Tibial nerve (tissue), 4 donors: Measurements from ENCODE around the gene USP7. TPM values are rescaled to one million over a fixed set of nuclear protein-coding genes. Genes with fewer than 3 reads are reported as not detected.

Experiments used
- DNase-seq, 2 donors: peaks; one replicate each; pipeline ENCODE4 v3.0.0-alpha.2; 2019; ENCODE audit warnings: low spot score in 2 of 2
- H3K27ac ChIP-seq, 4 donors: fragments of 200-600 bp; sonication (generic) in 3 of 4; one replicate each; pipeline ENCODE4 v1.5.1; 2017 to 2019; ENCODE audit warnings: mild to moderate bottlenecking in 1 of 4
- H3K27me3 ChIP-seq, 2 donors: fragments of 200-600 bp; sonication (generic) in 1 of 2; one replicate each; pipeline versions ENCODE4 v1.5.1 to v1.6.0; 2017 to 2019
- H3K36me3 ChIP-seq, 3 donors: fragments of 200-600 bp; sonication (generic); one replicate each; pipeline ENCODE4 v1.5.1; 2018 to 2019
- H3K4me1 ChIP-seq, 4 donors: fragments of 200-600 bp; sonication (generic) in 3 of 4; one replicate each; pipeline ENCODE4 v1.5.1; 2017 to 2019
- H3K4me3 ChIP-seq, 4 donors: fragments of 200-600 bp; sonication (generic) in 3 of 4; one replicate each; pipeline ENCODE4 v1.5.1; 2017 to 2019; ENCODE audit warnings: mild to moderate bottlenecking in 1 of 4, moderate library complexity in 1 of 4
- H3K9me3 ChIP-seq, 4 donors: fragments of 200-600 bp; sonication (generic) in 3 of 4; one replicate each; pipeline ENCODE4 v1.5.1; 2017 to 2019
- EP300 ChIP-seq, 2 donors: sonication (generic); formaldehyde crosslinking; IDR thresholded peaks; one replicate each; pipeline ENCODE4 v1.6.1; 2017; ENCODE audit warnings: antibody characterized with exemption in 2 of 2, mild to moderate bottlenecking in 1 of 2
- POLR2A ChIP-seq, 2 donors: fragments of 450-650 bp; IDR thresholded peaks; one replicate each; pipeline ENCODE4 v1.6.1; 2017; ENCODE audit warnings: antibody characterized with exemption in 2 of 2, mild to moderate bottlenecking in 2 of 2, moderate library complexity in 2 of 2
- WGBS, 2 donors: methylation state at CpG; one replicate each; pipeline ENCODE4 v1.1.5; 2018; 5-methylcytosine and 5-hydroxymethylcytosine counted together
- total RNA-seq, 4 donors: library from RNA; depleted of rRNA; stranded (reverse); fragments of >200 nt; gene quantifications; one replicate each; pipeline ENCODE4 v1.1.0, GENCODE V29; 2016
- TF ChIP-seq, protein P1 (sequence below), 5 experiments: fragments of 200-600 bp in 3 of 5; fragments of 450-650 bp in 2 of 5; sonication (generic) in 3 of 5; IDR thresholded peaks; one replicate each; pipeline ENCODE4 v1.5.1; 2016 to 2019; ENCODE audit warnings: antibody characterized with exemption in 5 of 5, mild to moderate bottlenecking in 3 of 5, moderate library complexity in 2 of 5

The USP7 gene
- total RNA-seq, 4 donors from 2014 or later, result 83.4 to 114 (median 89.6) TPM

DNA sequence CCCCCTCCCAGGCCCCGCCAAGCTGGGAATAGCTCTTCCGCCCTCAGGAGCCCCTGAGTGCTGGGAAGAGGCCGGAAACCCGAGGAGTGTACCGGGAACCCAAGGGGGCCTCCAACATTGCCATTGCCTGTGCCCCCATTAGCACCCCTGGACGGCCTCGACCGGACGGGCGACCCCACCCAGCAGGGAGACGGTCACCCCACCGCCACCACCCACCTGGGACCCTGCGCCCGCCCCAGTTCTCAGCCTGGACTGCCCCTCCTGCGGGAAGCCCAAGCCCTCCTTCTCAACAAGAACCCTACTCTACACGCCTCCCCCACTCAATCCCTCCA is 96.9 kb downstream of the USP7 start:
- TF ChIP-seq EP300 (IDR thresholded peaks at IDR 0.05), result no peak
- TF ChIP-seq, protein P1, sequence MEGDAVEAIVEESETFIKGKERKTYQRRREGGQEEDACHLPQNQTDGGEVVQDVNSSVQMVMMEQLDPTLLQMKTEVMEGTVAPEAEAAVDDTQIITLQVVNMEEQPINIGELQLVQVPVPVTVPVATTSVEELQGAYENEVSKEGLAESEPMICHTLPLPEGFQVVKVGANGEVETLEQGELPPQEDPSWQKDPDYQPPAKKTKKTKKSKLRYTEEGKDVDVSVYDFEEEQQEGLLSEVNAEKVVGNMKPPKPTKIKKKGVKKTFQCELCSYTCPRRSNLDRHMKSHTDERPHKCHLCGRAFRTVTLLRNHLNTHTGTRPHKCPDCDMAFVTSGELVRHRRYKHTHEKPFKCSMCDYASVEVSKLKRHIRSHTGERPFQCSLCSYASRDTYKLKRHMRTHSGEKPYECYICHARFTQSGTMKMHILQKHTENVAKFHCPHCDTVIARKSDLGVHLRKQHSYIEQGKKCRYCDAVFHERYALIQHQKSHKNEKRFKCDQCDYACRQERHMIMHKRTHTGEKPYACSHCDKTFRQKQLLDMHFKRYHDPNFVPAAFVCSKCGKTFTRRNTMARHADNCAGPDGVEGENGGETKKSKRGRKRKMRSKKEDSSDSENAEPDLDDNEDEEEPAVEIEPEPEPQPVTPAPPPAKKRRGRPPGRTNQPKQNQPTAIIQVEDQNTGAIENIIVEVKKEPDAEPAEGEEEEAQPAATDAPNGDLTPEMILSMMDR (IDR thresholded peaks at IDR 0.05), result no peak
- TF ChIP-seq POLR2A (IDR thresholded peaks at IDR 0.05), result no peak
- Histone ChIP-seq H3K27ac (peak overlapping the region; percentile 71 to 96 (median 92)), H3K4me1 (peaks cover 0 to 73% (median 49%) of the 10 kb centered on the region in 4 donors), H3K36me3 (no peaks in the 10 kb centered on the region), H3K9me3 (no peaks in the 10 kb centered on the region), H3K27me3 (no peaks in the 10 kb centered on the region), H3K4me3 (peak overlapping the region; percentile 80 to 96 (median 94))
- WGBS, 2 donors, result 4 to 8% methylated on average over 12 to 15 of the region's 16 CpGs
- no peak for DNase-seq

GRCh38 chr16:8866118-8866883 is 97.4 kb downstream of the USP7 start:
- DNase-seq, result peak in 1 of 2 donors; percentile 43
- WGBS, 2 donors, result 19 to 30% methylated on average over 24 to 30 of the region's 30 CpGs
- Histone ChIP-seq H3K4me1 (peaks cover 0 to 79% (median 54%) of the 10 kb centered on the region in 4 donors), H3K4me3 (peak overlapping the region; percentile 80 to 96 (median 94)), H3K27ac (peak overlapping the region; percentile 71 to 96 (median 92)), H3K27me3 (no peaks in the 10 kb centered on the region), H3K36me3 (no peaks in the 10 kb centered on the region), H3K9me3 (no peaks in the 10 kb centered on the region)
- TF ChIP-seq EP300 (IDR thresholded peaks at IDR 0.05), result peak in 1 of 2 donors; percentile 55
- TF ChIP-seq POLR2A (IDR thresholded peaks at IDR 0.05), result peak in 1 of 2 donors; percentile 40
- TF ChIP-seq, protein P1 (IDR thresholded peaks at IDR 0.05), result no peak

DNA sequence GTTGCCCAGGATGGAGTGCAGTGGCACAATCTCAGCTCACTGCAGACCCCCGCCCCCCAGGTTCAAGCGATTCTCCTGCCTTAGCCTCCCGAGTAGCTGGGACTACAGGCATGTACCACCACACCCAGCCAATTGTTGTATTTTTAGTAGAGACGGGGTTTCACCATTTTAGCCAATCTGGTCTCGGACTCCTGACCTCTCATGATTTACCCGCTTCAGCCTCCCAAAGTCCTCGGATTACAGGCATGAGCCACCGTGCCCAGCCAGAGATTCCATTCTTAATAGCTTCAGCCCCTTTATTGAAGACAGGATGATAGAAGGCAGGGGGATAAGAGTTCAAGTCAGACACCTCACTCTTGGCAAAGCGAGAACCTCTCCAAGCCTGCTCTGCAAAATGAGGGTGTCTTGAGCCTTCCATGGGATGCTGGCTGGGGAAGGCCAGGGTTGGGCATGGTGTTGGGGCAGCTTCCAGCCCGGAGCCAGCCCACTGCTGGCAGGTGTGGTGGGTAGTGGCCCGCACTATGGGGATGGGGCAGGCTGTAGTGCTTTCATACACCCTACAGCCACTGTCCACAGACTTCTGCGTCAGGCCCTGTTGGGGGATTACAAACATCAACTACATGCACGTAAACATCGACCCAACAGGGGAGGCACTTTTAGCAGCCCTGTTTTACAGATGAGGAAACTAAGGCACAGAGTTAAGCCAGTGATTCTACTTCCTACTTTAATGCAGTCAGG is 98.4 kb downstream of the USP7 start:
- Histone ChIP-seq H3K9me3 (no peaks in the 10 kb centered on the region), H3K27me3 (no peaks in the 10 kb centered on the region), H3K4me1 (peaks cover 0 to 77% (median 64%) of the 10 kb centered on the region in 4 donors), H3K4me3 (no peak overlapping the region), H3K27ac (peak overlapping the region; percentile 37 to 96 (median 92)), H3K36me3 (no peaks in the 10 kb centered on the region)
- 81 to 84% methylated on average over 14 of the region's 14 CpGs for WGBS, 2 donors
- no peak for DNase-seq
- TF ChIP-seq, protein P1 (IDR thresholded peaks at IDR 0.05), result no peak
- TF ChIP-seq EP300 (IDR thresholded peaks at IDR 0.05) (no peak), POLR2A (IDR thresholded peaks at IDR 0.05) (no peak)

DNA sequence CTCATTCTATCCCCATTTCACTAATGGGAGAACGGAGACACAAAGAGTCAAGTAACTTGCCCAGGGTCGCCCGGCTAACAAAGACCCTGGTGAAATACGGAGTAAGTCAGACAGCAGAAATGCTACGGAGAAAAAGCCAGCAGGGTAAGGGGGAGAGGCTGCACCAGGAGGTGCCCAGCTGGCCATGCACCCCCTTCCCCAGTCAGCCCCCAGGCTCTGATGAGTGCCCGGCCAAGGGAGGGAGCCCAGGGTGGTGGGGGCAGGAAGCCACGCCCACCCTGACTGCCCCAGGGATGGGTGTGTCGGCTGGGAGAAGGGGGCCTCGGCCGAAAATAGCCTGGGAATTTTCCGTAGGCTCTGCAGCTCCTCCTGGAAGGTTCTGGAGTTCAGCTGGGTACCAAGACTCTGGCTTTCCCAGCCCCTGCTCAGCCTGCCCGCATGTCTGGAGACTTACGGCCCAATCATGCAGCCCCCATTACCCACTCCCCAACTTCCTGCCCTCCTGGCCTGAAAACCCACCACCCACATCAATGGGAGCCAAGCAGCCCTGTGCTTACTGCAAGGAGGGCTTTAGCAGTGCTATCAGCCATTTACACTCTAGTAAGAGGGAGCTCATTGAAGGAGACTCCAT is 99.1 kb downstream of the USP7 start:
- peak overlapping the region in 1 of 4 donors; percentile 8 for H3K4me3 ChIP-seq
- WGBS, 2 donors, result 22 to 39% methylated on average over 11 of the region's 13 CpGs
- no peak for DNase-seq
- H3K27me3 ChIP-seq, result no peaks in the 10 kb centered on the region
- TF ChIP-seq POLR2A (IDR thresholded peaks at IDR 0.05), result no peak
- TF ChIP-seq EP300 (IDR thresholded peaks at IDR 0.05), result no peak
- TF ChIP-seq, protein P1 (IDR thresholded peaks at IDR 0.05), result no peak
- H3K9me3 ChIP-seq, result no peaks in the 10 kb centered on the region
- peak overlapping the region; percentile 37 to 96 (median 92) for H3K27ac ChIP-seq
- H3K36me3 ChIP-seq, result no peaks in the 10 kb centered on the region
- H3K4me1 ChIP-seq, result peaks cover 0 to 77% (median 71%) of the 10 kb centered on the region in 4 donors
